ENCODE measurements around the gene CST6.

The CST6 gene, protein sequence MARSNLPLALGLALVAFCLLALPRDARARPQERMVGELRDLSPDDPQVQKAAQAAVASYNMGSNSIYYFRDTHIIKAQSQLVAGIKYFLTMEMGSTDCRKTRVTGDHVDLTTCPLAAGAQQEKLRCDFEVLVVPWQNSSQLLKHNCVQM

DNA sequence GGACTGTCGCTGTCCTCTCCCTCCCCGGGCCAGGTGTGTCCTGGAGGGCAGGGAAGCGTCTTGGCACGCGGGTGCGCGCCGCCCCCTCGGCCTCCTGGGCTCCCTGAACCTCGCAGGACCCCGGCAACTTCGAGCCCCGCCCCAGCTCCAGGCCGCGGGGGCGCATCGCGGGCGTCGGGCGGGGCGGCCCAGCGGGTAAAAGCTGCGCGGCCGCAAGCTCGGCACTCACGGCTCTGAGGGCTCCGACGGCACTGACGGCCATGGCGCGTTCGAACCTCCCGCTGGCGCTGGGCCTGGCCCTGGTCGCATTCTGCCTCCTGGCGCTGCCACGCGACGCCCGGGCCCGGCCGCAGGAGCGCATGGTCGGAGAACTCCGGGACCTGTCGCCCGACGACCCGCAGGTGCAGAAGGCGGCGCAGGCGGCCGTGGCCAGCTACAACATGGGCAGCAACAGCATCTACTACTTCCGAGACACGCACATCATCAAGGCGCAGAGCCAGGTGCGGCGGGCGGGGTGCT is at the start of gene CST6:
CST6 (plus strand) TSS at position 224 of the 519 bp plus-strand sequence; CDS start at position 261, 37 bp downstream.
- DNase-seq: no peak

DNA sequence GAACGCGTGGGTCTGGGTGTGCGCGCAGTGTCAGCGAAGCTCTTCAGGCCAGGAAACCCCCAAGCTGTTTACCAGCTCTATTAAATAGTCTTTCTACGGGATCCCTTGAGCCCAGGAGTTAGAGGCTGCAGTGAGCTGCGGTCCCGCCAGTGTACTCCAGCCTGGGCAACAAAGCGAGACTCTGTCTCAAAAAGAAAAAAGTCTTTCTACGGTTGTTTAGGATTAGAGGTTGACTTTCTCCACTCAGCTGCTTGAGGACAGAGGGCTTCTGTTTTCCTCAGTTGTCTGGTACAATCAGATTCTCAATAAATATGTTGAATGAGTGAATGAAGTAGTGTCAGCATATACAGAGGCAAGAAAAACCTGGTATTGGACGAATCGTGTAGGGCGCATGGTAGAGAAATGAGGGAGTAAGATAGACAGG is 49.7 kb upstream of the CST6 start:
- DNase-seq: no peak

- DNase-seq: no peak
Measured at GRCh38 chr11:65964906-65965305, 46.9 kb upstream of the CST6 start.

- DNase-seq: no peak
Measured at GRCh38 chr11:65965986-65966762, 45.6 kb upstream of the CST6 start.

DNA sequence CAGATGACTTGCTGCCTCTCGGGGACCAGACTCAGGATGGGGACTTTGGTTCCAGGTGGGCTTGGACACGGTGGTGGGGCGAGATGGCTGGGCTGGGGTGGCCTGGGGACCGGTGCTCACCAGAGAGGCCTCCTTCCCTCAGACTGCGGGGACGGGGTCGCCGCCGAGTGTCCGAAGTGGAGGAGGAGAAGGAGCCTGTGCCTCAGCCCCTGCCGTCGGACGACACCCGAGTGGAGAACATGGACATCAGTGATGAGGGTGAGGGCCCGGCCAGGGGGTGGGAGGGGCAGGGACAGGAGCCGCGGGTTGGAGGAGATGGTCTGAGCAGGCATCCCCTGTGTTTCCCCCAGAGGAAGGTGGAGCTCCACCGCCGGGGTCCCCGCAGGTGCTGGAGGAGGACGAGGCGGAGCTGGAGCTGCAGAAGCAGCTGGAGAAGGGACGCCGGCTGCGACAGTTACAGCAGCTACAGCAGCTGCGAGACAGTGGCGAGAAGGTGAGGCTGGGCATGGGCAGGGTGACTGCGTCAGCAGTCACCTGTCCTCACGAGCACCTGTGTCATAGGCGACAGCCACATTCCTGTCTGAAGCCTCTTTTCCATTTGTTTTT is 44.4 kb upstream of the CST6 start:
- no peak for DNase-seq

GRCh38 chr11:65968600-65969482 is 43.0 kb upstream of the CST6 start:
- DNase-seq: no peak

- DNase-seq: no peak
Measured at GRCh38 chr11:65972116-65972515, 39.7 kb upstream of the CST6 start.

GRCh38 chr11:65973439-65974110 is 38.2 kb upstream of the CST6 start:
- DNase-seq: no peak

DNA sequence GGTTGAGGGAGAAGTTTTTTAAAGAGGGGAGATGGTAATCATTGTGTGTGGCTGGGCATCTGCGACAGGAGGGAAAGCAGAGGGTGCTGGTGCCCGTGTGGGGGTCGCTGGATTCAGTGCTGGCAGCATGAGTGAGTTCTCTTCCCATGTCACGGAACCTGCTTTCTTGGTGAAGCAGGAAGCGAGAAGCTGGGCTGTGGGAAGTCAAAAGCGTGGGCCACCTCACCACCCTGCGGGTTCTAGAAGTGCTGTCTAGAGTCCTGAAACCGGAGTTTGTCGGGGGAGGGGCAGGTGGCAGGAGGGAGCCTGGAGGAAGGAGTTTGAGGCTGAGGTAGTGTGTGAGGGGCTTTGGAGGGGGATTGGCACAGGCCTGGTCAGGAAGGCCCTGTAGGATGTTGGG is 36.0 kb upstream of the CST6 start:
- DNase-seq: no peak

GRCh38 chr11:65976216-65977176 is 35.3 kb upstream of the CST6 start:
- DNase-seq: no peak

GRCh38 chr11:65977621-65978390 is 34.0 kb upstream of the CST6 start:
- no peak for DNase-seq

DNA sequence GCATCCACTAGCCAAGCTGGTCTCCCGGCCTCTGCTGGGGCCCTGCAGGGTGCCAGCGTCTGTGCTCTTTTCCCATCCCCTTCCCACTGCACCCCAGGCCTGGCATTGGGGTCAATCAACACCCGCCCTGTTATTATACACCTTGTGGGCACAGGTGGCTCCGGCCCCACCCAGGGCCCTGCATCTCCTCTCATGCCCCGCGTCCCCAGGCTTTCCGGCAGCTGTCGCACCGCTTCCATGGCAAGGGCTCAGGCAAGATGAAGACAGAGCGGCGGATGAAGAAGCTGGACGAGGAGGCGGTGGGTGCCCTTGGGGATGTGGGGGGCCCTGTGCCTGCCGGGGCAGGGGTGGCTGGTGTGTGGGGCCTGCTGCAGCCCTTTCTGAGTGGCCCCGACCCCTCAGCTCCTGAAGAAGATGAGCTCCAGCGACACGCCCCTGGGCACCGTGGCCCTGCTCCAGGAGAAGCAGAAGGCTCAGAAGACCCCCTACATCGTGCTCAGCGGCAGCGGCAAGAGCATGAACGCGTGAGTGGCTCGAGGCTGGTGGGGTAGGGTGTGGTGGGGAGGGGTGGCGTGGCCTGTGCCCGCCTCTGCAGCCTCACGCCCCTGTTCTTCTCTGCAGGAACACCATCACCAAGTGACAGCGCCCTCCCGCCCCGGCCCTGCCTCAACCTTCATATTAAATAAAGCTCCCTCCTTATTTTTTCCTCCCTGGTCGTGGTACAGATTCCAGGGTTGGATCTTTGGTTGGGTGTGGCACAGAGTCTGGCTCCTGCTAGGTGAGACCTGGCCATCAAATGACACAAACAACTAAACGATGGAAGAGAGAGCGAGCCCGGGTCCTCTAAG is 33.2 kb upstream of the CST6 start:
- no peak for DNase-seq

- DNase-seq: no peak
Measured at GRCh38 chr11:65979261-65979759, 32.5 kb upstream of the CST6 start.

DNA sequence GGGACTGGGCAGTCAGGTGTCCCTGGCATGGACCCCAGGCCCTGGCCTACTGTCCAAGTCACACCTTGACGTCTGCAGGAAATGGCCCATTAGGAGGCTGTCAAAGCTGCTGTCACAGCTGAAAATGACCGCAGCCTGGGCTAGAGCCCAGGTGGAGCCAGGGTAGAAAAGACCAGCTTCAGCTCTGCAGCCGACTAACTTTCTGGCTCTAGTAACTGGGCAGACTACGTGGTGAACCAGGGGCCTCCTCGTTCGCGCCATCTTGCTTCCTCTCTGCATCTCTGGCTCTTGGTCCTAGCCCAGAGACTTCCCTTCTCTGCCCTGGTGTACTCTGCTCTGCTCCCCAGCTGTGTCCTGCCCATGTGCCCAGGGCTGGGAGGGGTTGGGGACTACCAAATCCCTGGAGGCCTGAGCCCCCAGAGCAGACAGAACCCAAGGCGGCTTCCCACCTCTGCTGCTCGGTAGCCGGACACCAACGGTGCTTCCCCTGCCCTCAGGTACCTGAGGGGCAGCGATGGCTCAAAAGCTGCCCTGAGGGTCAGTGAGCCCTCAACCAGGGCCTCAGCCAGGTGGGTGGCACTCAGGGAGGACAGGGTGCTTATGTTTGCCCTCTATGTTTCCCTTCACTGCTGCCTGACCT is 30.6 kb upstream of the CST6 start:
- DNase-seq: no peak

- DNase-seq: no peak
Measured at GRCh38 chr11:65981972-65982823, 29.6 kb upstream of the CST6 start.

DNA sequence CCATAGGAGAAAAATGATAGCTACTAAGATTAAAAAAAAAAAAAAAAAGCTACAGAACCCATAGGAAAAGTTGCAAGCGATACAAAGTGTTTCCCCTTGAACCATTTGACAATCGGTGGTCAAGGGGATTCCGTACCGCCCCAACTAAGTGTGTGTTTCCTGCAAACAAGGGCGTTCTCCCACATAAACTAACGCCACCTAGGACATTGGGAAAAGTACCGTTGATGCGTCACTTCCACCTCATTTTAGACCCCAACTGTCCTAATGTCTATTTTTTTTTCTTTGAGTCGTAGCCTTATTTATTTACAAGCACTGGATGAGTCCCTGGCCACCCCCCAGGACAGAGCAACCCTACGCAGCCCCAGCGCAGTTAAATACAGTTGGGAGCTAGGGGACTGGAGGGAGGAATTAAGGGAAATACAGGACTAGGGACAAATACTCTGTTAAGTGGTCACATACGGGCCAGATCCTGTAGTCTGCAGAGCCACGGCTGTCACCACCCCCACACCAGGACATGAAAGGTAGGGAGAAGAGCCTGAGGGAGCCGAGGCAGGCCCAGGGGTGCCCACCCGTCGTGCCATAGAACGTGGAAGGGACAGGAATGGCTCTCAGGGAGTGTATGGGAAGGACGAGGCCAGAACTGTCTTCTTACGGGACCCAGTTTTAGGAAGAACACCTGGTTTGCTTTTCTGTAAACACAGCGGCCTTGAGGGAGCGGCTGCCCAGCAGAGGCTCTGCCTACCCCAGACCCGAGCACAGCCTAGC is 28.8 kb upstream of the CST6 start:
- DNase-seq: no peak

- no peak for DNase-seq
Measured at GRCh38 chr11:65983589-65983987, 28.2 kb upstream of the CST6 start.

All from activated CD4-positive, alpha-beta T cell treated with anti-CD3 and anti-CD28 coated beads, Interleukin-2, amount 50 U/mL, for 48 hours (primary cell).